Putamen (tissue), 1 donor: ENCODE measurements around the gene MTCL1.

ENCODE experiments used
- DNase-seq: peaks from one replicate; pipeline ENCODE4 v3.0.0-alpha.2; 2016; ENCODE audit warnings: low spot score

MTCL1 gene

DNA sequence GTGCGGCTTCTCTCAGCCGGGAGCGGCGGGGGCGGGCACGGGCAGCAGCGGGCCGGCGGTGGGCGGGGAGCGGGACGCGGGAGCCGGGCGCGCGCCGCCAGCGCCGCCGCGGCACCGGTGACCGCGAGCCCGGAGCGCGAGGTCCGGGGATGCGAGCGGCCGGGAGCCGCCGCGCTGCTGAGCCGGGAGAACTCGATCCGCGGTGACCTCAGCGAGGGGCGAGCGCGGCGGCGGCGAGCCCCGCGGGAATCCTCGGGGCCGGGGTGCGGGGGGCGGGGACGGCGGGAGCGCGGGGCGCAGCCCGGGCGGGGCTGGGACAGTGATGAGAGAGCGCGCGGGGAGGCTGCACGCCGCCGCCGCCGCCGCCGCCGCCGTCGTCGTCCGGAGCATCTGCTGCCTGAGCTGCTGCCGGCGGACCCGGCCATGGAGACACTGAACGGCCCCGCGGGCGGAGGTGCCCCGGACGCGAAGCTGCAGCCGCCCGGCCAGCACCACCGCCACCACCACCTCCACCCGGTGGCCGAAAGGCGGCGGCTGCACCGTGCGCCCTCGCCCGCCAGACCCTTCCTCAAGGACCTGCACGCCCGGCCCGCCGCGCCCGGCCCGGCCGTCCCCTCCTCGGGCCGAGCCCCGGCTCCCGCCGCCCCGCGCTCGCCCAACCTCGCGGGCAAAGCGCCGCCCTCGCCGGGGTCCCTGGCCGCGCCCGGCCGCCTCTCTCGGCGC lies at the start of gene MTCL1:
MTCL1 (plus strand) TSS at position 319 of the 723 bp plus-strand sequence; CDS start at position 424, 105 bp downstream.
- DNase-seq, result peak; percentile 46

DNA sequence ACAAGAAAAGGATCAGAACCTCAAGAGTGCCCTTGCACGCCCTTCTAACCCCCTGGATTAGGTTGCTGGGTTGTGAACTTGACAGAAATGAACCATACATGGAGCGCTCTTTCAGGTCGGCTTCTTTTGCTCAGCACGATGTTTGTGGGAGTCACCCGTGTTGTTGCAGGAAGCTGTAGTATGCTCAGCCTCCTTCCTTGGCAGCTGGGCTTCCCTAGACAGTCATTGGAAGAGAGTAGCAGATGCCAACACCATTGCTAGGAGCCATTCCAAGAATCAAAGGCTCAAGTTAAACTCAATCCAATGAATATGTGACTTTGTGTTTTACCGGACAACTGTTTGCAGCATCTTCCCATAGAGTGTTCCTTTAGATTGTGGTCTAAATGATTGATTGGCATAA lies 49.1 kb upstream of the MTCL1 start:
- DNase-seq, result no peak

DNA sequence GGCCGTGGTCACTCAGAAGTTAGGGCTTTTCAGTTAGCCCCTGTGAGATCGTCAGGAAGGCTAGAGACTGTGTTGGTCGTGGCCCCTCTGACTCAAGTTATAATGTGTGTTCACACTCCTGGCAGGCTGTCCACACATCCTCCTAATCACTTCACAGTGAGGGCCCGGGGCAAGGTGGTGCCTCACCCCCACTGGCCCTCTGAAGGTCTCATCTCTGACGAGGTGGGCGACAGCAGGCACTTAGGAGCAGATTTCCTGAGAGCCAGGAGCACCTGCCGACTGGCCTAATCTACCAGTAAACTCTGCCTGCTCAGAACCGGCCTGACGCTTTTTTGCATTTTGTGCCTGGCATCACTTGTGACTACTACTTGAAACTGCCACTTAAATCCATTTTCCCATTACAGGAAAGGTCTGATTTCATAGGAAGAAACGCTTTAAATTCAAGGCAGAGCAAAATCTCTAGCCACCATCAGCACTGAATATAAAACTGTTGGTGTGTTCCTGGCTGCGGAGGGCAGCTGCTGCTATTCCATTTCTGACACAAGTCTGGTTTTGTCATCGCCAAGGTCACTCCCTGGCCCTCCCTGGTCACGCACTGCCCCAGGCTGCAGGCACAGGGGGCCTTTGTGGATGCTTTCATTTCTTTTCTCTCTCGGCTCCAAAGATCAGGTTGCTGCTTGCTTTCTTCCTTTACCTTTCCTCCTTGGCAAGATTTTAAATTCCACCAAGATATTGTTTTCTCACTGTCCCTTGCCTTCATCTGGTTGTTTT lies 48.1 kb upstream of the MTCL1 start:
- no peak for DNase-seq

DNA sequence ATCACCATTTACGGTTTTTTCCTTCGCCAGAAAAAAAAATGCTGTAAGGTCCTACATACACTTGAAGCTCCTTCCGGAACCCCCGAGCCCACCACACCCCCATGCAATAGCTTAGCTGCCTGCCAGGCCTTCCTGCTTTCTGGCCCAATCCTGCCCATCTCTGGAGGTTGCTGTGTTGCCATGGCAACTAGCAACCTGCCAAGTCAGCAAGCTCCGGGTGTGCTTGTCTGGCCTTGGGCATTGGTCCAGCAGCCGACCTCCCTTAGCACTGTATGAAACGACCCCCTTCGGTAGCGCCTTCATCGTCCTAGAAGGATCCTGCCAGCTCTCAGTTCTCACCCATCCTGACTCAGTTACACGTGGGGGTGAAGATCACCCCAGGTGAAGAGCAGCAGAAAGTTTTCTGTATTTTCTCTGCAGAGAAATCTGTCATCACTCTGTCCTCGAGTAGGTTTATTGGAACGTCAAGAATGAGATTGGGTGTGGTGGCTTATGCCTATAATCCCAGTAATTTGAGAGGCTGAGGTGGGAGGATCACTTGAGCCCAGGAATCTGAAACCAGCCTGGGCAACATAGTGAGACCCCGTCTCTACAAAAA lies 47.4 kb upstream of the MTCL1 start:
- no peak for DNase-seq

DNA sequence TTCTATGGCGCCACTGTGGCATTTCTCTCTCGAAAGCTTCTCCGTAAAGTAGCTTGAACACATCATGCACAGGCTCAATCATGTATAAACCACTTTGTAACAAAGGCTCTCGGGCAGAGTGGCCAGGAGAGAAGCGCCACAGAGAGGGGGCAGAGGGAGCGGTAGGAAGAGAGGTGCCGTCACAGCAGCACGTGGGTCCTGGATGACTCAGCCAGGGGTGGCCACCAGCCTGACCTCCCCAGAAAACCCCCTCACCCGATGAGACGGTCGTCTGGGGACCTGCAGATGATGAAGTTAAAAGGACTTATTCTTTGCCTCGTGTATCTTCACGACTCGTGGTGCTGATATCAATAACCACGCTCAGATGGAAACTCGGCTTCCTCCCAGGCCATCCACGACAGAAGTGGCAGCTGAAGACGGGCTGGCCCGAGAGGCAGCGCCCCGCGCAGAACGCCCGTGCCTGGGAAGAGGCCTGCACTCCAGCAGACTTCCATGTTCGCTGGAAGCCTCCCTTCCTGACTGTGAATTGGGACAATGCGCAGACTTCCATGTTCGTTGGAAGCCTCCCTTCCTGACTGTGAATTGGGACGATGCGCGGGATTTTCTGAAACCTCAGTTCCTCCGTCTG lies 46.4 kb upstream of the MTCL1 start:
- DNase-seq, result no peak

DNA sequence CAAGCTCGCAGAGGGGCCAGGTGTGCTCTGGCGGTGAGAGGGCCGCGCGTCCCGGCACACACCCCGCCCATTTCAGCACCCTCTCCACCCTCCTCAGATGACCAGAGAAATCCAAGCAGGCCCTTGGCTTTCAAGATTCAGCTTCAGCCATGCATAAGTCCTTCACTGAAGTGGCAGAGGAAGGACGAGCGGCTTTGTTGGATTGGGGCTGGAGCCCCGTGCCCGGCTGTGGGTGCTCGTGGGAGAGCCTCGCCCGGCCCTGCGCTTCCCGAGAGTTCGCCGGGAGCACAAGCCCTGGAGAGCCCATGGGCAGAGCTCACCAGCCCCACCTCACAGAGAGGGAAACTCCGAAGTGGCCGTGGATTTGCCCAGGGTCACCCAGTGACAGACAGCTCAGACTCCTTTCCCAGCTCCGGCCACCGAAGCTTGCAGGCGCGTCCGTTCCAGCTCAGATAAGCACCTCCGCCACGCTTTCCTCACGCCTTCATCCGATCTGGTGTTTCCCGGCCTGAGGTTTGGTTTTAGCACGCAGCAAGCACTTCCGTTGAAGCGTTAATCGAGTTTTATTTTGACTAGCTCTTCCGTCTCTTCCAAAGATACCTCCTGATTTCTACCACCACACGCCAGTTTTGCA lies 45.6 kb upstream of the MTCL1 start:
- DNase-seq, result no peak

DNA sequence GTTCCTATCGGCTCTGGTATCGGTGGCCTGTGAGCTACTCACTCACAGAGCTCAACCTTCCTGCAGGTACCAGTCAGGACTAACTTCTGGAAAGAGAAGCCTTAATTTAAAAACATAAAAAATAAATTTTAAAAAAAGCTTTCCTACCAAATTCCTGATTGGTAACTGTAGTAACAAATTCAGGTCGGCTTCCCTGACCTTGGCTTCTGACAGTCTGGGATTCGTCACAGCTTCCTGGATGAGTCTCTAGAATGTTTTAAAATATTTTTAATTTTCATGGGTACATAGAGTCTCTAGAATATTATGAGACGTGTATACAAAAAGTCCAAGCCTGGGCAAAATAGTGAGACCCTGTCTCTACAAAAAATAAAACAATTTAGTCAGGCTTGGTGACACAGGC lies 45.0 kb upstream of the MTCL1 start:
- DNase-seq, result no peak

DNA sequence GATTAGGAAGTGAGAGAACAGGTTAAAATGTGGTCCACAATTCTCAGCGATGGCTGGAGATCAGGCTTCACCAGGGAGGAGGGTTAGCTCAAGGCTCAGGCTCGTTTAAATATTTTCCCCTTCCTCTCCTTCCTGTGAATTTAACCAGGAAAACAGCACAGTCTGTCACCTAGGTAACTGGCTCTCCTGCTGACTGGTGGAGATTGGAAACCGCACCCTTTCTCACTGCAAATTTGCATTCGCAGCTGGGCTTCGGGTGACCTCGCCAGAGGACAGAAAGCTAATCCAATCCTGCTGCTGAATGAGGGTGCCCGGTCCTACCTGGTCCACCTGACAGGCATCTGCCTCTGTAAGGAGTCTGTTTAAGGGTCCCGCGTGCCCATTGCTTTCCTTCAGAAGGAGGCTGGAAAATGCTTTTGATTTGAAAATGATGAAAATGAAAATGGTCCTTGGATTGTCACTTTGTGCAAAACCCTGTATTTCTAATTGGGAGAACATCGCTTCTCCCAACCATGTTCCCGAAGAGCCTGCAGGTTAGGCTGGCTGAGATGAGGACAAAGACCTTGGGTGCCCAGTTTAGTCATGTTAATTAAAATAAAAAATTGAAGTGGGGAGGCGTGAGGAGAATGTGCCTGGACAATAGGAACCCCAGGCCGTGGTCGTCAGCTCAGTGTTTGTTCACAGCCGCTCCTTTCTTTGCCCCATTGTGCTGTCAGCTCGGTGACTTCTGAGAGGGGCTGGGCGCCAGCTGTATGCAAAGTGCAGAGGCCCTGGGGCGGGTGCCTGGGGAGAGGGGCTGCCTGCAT lies 43.4 kb upstream of the MTCL1 start:
- DNase-seq, result no peak

DNA sequence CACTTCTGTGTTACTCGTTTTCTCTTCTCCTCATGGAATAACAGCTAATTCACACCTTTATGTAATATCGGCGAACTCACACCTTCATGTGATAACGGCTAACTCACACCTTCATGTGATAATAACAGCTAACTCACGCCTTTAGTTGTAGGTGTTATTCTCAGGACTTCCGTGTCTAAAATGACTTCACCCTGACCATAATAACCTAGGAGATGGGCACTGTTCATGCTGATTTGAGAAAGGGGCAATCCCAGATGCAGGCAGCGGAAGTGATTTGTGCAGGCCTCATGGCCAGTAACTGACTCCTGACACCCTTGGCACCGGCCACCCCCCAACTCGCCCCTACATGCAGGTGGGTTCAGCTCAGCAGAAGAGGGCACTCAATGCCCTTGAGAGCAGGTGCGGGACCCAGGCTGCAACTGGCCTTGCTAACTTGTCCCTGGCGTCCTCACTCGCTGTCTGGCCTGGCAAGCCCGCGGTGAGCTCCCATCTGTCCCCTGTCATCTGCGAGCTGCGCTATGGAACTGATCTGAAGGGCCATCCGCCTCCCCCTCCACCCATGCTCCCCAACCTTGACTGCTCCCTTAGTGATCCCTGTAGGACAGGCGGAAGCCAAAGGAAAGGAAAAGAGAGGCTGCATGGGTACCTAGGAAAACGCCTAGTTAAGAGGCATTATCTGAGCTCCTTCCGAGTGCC lies 42.6 kb upstream of the MTCL1 start:
- no peak for DNase-seq

DNA sequence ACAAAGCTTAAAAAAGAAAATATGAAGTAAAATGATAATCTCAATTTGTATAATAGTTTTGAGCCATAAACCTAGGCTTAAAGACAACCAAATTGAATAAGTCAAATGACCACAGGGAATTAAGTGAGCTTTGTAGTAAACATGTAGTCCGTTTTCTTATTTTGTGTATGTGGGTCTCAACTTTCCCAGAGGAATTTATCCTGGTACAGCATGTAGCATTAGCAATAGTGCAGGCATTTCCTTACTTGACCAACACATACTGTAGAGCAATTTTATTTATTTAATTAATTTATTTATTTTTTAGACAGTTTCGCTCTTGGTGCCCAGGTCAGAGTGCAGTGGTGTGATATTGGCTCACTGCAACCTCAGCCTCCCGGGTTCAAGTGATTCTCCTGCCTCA lies 37.5 kb upstream of the MTCL1 start:
- no peak for DNase-seq

DNA sequence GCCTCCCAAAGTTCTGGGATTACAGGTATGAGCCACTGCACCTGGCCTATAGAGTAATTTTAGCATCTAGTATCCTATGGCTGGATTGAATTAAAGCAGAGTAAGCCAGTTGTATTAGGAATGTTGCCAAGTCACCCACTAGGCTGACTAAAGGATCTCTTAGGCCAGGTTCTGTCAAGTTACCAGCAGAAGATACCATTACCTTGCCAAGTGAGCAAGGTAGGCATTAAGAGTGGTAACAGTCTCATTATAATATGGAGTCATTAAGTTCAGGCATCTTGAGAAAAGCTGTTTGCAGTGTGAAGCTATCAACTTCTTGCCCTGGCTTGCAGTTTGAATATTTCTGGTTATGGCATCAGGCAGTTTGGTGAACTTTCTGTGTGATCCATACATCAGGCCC lies 37.0 kb upstream of the MTCL1 start:
- no peak for DNase-seq

DNA sequence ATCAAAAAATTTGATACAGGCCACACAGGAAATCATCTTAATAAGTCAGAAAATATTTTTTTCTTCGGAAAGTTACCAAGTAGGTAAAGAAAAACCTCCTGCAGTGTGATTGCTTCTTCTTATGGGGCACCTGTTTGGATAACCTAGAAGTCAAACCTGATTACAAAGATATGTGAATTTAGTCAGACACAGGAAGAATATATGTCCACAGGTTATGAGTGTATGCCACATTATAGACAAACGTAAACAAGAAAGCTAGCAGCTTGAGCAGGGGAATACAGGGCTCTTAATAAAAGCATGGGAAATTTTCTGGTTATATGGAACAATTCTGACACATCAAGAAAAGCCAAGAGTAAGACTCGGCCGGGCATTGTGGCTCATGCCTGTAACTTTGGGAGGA lies 35.8 kb upstream of the MTCL1 start:
- no peak for DNase-seq

DNA sequence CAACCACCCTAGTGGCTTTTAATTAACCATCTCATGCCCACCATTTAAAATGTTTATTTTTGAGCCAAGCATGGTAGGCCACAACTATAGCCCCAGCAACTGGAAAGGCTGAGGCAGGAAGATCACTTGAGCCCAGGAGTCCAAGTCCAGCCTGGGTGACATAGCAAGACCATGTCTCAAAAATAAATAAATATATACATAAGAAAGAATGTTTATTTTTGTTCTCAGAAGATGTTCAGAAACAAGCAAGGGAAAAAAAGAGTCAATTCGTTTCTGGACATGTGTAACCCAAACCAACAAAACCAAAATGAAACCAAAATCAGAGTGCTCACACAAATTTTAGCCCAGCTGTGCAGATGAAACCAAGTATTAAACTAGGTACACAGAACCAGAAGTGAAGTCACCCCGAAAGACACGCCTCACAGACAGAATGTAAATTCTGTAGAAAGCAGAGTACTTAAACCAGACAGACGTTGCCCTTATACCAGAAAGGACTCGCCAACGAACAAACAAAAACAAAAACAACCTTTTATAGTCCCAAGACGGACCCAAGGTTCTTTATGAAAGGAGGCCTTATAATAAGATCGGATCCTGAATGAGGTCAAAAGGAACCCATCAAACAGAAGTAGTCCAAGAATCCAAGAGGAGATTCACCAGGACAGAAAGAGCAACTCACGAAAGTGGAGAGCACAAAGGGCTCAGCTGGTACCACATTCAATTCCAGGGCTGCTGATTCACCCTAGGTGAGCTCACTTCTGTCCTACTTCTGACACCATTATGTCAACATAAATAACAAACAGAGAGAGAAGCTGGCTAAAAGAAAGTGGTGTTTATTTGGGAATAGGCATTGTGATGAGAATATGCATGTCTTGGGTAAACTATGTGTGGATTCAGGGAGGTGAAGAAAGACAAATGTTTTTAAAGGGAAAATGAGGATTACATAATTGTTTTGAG lies 31.8 kb upstream of the MTCL1 start:
- DNase-seq, result no peak

DNA sequence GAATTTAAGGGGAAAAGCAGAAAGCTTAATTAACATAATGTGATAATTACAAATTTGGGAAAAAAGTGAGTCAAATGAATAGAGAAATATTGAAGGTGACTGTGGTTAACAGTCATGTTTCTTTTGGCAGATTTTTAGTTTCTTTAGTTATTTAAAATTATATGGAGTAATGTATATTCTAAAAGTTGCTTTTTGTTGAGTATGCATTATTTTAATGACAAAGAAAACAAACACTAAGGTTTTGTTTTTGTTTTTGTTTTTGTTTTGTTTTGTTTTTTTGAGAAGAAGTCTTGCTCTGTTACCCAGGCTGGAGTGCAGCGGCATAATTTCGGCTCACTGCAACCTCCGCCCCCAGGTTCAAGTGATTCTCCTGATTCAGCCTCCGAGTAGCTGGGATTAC lies 30.3 kb upstream of the MTCL1 start:
- DNase-seq, result no peak

DNA sequence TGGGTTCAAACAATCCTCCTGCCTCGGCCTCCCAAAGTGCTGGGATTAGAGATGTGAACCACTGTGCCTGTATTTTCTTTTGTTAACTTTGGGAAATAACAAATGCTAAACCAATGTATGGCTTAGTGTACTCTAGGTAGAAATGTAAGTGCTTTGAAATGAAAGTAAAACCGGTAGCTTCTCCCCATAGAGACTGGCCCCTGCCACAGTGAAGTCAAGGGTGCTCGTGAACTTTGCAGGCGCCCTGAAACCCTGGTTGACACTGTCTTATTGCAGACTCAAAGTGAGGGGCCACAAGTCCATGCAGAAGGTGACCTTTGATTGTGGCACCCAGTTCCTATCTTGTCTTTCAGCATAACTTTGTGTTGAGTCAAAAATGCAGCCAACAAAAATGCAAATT lies 24.2 kb upstream of the MTCL1 start:
- no peak for DNase-seq

DNA sequence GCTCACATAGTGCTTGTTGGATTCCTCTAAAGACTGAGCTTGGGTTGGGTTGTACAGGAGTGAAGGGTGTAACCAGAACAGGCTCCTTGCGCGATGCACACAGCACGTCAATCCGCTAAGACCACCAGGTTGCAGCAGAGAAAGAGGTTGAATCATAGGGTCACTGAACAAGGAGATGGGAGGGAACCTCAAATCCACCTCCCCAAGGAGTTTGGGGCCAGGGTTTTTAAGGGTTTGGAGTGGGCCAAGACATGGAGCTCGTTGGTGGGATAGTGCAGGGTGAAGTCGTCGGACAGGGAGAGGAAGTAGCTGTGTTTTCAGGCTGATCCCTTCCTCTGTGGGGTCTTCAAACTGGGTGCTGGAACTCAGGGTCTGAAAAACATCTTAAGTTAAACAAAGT lies 20.8 kb upstream of the MTCL1 start:
- DNase-seq, result no peak

DNA sequence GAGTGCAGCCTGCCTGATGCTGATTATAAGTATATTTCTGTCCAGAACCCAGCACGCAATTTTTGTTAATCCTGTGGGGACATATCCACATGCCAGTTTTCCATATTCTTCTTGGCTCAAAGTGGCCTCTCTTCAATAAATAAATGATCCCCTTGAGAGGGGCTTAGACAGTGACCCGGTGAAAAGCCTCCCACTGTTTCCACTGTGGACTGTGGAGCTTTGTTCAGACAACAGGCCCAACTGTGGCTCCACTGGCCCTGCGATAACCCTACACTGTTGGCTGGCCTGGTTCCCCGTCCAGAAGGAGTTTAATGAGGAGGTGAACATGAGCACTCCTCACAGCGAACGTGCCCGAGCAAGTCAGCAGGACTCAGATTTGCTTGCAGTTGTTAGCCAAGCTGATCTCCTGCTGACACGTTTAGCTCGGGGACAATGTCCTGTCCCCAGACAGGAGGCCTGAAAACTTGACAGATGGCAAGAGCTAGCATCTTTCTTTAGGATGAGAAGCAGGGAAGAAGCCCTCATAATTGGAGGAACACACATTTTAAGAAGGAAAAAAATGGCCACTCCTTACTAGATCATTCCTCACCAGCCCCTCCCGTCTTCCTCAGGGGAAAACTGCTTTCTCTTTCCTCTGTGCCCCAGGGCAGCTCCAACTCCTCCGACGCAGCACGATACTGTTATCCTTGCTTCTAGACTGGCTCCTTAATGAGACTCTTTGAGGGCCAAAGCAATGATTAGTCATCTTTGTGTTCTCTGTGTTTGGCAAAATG lies 20.0 kb upstream of the MTCL1 start:
- no peak for DNase-seq

DNA sequence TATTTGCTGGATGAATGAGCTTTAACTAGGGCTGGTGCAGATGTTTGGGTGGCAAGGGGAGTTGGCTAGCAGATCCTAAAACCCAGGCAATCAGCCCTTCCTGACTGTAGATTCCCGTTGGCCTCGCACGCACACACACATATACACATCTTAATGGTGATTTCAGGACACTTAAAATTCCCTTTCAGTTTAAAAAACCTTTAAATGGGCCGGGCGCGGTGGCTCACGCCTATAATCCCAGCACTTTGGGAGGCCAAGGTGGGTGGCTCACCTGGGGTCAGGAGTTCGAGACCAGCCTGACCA lies 19.5 kb upstream of the MTCL1 start:
- no peak for DNase-seq

DNA sequence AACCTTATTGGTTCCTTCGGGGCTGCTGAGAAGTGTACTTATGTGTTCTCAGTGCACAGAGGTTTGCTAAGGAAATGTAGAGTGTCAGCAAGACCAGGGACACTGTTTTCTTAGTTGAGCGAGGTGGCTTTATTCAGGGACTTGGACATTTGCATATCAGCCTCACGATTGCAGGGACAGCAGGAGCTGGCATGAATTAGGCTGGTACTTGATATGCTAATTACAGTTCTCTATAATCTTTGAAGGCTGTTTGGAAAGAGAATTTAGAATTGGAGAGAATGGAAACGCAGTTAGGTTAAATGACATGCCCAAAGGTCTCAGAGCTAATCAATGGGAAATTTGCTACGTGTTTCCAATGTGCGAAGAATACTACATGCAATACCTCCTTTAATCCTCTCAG lies 18.7 kb upstream of the MTCL1 start:
- no peak for DNase-seq
